Thyroid gland (tissue), 4 donors: ENCODE results near the gene OR2B3.

Experiments
- POLR2A ChIP-seq, 2 donors: fragments of 450-650 bp; IDR thresholded peaks; one replicate each; pipeline ENCODE4 v1.6.1; 2017; ENCODE audit warnings: antibody characterized with exemption in 2 of 2, mild to moderate bottlenecking in 2 of 2, moderate library complexity in 1 of 2
- TF ChIP-seq, protein P1 (sequence below), 6 experiments: fragments of 200-600 bp in 3 of 6; fragments of 450-650 bp in 3 of 6; sonication (generic) in 3 of 6; IDR thresholded peaks; one replicate each; pipeline ENCODE4 v1.5.1; 2016 to 2019; ENCODE audit warnings: antibody characterized with exemption in 6 of 6, mild to moderate bottlenecking in 2 of 6, inconsistent platforms in 1 of 6, moderate library complexity in 1 of 6

DNA sequence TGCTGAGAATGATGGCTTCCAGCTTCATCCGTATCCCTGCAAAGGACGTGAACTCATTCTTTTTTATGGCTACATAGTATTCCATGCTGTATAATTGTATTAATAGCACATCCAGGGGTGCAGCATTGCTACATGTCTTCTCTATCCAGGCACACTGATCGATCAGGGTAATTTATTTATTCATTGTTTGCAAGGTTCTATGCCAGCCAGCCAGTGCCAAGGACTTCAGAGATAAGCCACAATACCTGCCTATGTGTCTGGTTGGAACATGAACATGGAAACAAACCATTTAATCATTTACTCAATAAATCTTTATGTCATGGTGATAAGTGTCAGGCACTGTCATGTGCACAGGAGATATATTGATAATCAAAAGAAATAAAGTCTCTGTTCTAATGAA is 5.8 kb upstream of the OR2B3 start:
- TF ChIP-seq, protein P1, sequence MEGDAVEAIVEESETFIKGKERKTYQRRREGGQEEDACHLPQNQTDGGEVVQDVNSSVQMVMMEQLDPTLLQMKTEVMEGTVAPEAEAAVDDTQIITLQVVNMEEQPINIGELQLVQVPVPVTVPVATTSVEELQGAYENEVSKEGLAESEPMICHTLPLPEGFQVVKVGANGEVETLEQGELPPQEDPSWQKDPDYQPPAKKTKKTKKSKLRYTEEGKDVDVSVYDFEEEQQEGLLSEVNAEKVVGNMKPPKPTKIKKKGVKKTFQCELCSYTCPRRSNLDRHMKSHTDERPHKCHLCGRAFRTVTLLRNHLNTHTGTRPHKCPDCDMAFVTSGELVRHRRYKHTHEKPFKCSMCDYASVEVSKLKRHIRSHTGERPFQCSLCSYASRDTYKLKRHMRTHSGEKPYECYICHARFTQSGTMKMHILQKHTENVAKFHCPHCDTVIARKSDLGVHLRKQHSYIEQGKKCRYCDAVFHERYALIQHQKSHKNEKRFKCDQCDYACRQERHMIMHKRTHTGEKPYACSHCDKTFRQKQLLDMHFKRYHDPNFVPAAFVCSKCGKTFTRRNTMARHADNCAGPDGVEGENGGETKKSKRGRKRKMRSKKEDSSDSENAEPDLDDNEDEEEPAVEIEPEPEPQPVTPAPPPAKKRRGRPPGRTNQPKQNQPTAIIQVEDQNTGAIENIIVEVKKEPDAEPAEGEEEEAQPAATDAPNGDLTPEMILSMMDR (IDR thresholded peaks at IDR 0.05), result no peak
- no peak for TF ChIP-seq POLR2A (IDR thresholded peaks at IDR 0.05)
